SH-SY5Y (cell line): ENCODE data around the gene CTH.

Experiments used
- GATA2 ChIP-seq: IDR thresholded peaks from 2 replicates; pipeline ENCODE4 v1.6.1; 2011; ENCODE audit warnings: mild to moderate bottlenecking, low read depth, low read length
- GATA3 ChIP-seq: IDR thresholded peaks from 2 replicates; pipeline ENCODE4 v1.6.1; 2011; ENCODE audit warnings: low read depth, mild to moderate bottlenecking, low read length, moderate library complexity

DNA sequence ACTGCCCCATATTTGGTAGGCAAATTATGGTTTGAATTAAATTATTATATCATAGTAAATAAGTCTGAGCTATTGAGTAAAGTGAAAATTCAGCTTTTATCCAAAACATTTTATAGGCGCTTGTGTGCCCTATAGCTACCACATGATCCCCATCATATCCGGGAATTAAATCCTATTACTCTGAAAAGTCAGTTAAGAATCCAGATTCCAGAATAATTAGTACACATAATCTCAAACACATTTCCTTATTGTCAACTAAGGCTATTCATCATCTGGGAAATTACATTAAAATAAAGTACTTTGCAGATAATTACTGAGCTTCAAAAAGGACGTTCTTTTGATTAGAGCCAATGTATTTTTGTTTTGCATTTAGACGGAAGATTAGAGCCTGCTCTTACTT is 72.3 kb downstream of the CTH start:
- no peak for TF ChIP-seq GATA3
- no peak for TF ChIP-seq GATA2
